GM21717 (cell line): Measurements from ENCODE around the gene CLDN20.

Experiments
- ATAC-seq: cut with Tn5 transposase; IDR thresholded peaks from one replicate; pipeline ENCODE4 v1.9.1; 2021; ENCODE audit warnings: mild to moderate bottlenecking, moderate library complexity; ENCODE audit not compliant: unreplicated experiment

Gene CLDN20

DNA sequence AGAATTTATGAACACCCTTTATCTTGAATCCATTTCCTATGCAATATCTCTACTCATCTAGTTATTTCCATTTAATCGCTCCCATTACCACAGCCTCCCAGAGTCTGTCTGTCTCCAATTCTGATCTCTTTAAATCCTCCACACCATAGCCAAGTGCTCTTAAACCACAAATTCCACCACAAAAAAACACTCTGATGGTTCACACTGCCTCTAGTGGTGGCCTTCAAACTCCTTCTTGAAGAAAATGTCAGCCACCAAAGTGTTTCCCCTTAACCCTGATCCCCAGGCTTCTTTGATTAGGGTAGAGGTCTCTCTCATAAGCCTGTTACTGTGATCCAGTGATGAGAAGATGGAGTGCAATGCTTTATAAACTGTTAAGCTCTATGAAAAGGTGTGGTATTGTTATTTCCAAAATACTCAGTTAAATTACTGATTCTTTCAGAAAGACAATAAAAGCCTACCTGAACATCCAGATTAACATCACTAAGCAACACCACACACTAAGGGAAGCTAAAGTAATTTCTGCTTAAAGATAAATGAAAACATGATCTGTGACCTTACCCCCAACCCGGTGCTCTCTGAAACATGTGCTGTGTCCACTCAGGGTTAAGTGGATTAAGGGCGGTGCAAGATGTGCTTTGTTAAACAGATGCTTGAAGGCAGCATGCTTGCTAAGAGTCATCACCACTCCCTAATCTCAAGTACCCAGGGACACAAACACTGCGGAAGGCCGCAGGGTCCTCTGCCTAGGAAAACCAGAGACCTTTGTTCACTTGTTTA, 4.5 kb downstream of the CLDN20 start:
- peak; percentile 63 for ATAC-seq

DNA sequence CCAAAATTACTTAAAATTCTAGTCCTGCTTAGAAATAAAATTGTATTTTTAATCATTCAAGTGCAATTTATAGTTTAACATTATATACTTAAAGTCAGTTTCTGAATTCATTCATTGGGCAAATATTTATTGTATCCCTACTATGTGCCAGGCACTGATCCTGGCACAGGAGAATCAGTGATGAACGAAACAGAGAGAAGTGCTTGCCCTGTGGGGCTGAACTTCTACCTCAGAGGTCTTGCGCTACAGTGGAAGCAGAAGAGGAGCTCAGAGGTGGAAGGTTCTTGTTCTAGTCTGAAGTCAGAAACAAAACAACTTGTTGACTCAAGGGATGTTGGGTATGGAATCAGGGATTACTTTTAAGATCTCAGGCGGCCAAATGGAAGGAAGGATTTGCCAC, 6.0 kb downstream of the CLDN20 start:
- ATAC-seq: no peak

DNA sequence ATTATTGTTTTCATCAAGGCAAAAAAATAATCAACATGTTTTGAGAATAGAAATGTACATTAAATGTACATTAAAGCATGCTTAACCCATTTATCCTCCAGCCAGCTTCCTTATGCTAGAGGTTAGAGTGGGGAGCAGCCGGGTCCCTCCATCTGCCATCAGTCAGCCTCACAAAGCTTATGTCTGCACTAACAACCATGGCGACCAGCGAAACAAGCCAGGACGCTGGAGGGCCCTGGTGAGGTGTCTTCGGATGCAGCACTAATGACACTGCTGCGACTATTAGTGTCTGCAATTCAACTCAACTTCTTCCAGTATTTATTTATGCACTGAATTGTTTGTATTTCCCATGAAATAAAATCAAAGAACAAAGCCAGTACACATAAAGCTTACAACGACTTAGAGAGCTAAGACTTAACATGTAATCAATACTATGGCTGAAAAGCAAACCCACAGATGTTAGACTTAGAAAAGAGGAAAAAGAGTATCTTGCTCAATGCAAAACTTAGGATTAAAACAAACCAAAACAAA, 6.8 kb downstream of the CLDN20 start:
- no peak for ATAC-seq

DNA sequence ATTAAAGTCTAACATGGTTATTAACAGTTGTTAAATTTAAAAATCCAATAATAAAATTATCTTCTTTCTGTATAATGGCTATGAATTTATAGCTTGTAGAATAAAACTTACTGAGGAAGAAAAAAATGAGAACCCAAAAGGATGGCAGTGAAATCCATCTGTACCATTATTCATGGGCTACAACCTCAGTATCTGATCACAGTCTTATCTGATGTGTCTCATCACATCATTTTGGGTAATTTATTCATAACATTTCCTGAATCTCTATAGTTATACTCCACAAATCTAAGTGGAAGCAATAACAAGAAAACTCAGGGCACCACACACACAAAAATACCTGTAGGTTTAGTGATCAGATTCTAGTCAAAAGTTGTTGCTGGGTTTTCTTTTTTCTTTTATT, 7.3 kb downstream of the CLDN20 start:
- ATAC-seq: no peak

DNA sequence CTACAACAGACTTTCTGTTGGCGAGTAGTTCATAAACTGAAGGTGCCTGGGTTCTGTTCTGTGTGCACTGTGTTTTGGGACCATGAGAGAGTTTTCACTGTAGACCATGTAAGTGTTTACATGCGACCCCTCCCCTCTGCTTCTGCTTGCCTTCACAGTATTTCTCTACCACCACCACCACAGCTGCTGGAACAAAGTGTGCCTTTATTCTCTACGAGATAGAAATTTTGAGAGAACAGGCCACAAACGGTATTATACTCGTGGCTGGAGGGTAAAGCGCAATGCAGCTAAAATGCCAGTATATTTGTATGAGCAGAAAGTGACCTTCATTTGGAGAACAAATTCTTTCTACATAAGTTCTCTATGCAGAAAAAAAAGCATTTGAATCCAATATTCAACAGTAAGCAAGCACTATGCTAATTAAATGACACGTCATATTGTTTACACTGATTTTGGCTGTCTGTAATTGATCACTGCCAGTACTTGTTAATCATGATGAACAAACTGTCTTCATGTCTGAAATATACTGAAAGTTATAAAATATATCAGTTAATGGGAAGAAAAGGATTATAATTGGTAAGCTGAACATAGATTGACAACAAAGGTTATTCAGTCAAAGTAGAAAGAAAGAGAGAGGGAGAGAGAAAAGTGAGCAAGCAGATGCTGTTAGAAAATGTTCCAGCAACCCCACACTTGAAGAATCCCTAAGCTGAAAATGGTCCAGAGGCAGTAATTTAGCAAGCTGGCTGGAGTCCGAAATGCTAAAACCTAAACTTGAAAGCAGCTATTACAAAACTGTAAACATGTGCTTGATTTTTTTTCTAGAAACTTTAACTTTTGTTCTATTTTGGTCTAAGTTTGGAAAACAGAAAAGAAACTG, 8.8 kb downstream of the CLDN20 start:
- ATAC-seq: no peak

DNA sequence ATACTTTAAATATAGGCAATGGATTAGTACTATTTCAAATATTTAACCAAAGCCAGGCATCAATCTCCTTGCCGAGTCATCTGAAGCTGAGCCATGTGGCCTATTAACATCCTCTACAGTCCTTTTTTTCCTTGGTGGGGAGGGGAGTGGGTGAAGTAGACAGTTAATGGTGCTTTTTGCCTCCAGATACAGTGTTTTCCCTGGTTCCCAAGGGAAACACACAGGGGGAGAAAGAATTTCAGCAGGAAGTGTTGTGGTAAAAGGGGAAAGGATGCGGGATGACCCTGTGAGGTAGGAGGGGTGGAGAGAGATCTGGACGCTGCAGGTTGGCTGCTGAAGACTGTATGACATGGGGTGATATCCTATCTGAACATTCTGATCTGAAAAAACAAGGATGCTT, 9.6 kb downstream of the CLDN20 start:
- ATAC-seq: no peak

DNA sequence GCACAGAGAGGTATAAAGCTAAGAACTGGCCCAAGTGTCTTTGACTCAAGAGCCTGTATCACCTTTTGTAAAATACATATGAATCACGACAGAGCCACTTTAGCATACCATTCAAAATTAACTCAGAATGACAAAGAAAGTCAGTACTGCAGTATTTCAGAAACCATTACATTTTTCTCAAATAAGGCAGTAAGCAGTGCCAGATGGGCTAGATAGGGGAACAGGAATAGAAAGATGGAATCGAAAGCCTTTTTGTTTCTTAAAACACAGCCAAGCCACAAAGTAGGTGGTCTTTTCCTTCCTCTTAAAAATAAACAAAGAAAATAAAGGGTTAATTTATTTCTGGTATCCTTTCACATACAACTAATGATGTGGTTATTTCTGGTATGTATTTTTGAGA, 10.3 kb downstream of the CLDN20 start:
- no peak for ATAC-seq

DNA sequence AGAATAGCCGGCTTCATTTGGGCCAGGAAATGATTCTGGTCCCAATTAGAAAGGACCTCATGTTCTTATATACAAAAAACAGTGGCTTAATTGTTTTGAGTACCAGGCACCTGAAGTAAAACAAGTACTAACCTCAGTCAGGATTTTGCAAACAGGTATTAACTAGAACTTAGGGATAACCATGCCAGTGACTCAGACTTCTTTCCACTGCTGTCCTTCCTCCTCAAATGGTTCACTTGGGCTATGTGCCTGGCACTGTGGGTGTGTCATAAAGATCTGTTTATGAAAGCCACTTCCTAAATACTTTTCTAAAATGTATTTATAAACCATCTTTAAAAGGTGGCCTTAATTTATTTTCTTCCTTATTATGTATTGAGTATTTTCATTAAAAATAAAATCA, 10.7 kb downstream of the CLDN20 start:
- no peak for ATAC-seq

DNA sequence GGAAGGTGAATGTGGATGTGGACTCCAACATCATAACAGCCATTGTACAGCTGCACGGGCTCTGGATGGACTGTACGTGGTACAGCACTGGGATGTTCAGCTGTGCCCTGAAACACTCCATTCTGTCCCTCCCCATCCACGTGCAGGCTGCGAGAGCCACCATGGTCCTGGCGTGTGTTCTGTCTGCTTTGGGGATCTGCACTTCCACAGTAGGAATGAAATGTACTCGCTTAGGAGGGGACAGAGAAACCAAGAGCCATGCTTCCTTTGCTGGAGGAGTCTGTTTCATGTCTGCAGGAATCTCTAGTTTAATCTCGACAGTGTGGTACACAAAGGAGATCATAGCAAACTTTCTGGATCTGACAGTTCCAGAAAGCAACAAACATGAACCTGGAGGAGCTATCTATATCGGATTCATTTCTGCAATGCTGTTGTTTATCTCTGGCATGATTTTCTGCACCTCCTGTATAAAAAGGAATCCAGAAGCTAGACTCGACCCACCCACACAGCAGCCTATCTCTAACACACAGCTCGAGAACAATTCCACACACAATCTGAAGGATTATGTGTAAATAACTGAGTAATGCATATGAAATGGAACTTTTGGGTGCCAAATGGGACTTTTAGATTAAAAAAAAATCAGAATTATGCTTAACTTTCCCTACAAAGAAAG, 12.1 kb downstream of the CLDN20 start:
- ATAC-seq: no peak

DNA sequence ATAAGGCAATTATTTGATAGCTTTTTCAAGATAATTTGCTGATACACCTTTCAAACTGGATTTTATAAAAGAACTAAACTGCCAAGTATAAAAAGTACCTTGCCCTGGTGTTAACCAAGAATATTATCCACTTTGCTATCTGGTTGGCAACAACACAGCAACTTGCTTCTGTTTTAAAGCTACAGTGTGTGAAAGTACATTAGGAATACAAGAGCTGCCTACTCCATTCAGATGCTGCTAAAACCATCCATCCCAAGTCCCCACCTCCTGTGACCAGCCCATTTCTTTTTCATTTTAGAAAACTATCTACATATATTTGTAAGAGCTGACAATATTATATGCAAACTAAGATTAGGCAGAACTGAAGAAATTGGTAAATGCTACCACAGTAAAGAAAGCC, 12.8 kb downstream of the CLDN20 start:
- ATAC-seq: no peak

DNA sequence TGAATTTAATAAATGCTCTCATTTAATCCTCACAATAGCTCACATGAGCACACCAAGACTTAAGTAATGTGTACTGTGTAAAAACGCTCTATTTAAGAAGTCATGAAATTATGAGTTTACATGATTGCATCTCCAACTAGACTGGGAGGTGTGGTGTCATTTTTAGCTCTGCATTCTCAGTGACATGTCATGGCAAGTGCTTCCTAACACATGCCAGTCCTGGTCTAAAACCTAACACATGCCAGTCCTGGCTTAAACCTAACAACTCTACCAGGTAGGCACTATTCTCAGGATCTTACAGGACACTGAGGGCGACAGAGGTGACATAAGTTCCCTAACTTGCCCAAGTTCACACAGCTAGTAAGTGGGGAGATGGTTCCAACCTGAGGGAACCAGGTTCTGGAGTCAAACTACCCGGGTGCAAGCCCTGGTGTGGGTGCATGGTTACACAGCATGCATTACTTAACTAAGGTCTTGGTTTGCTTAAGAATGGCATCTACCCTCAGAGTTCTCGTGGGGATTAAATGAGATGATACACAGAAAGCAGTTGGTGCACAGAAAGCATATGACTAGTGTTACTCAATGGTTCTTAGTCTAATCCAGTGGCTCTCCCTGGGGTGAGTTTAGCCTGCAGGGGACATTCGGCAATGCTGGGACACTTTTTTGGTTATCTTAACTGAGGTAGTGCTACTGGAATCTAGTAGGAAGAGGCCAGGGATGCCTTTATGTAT, 14.7 kb downstream of the CLDN20 start:
- ATAC-seq: no peak

DNA sequence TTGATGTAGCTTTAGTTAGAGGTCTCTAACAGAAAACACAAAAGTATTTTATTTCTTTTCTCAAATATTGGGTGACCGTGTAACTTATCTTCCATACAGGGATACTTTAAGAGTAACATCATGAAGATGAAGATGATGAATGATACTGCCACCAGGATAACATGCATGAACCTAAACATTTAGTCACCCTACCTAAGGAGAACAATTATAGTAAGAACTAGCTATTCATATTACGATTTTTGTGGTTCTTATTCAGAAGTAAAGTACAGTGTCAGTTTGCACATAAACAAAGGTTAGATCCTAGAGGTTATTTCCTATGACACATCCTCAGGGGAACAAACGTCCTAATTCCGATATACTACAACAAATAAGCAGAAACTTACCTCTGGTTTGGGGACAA, 21.0 kb downstream of the CLDN20 start:
- ATAC-seq: no peak

DNA sequence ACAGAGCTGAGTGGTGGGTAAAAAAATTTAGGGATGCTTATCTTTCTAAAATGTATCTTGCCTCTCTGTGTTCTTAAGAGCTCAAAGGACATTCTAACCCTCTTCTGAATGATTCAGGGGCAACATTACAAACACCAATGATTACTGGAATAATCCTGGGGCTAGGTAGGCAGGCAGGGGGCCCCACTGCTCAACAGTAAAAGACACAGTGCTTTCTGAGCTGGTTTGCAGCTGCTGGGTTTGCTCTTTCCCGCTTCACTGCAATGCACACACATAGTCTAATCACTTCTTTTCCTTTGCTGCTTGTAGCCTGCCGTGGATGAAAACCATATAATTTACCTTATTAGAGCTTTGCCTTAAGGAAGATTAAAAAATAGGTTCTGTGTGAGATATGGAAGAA, 23.9 kb downstream of the CLDN20 start:
- ATAC-seq: no peak

DNA sequence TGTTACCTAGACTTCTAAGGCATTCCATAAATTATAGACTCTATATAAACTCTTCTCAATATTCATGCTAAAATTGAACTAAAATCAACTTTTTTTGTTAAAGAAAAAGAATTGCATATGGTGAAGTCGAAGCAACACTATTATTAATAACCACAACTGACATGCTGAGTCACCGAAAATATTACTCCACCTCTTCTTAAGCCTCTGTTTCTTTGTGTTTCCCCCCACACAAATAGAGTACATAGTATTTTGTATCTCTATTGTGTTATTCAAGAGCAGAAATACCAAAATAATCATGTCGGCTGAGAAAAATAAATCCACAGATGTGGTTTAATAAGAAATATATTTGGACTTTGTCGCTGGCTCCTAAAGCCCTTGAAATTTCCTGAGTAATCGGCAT, 26.7 kb downstream of the CLDN20 start:
- ATAC-seq: no peak

DNA sequence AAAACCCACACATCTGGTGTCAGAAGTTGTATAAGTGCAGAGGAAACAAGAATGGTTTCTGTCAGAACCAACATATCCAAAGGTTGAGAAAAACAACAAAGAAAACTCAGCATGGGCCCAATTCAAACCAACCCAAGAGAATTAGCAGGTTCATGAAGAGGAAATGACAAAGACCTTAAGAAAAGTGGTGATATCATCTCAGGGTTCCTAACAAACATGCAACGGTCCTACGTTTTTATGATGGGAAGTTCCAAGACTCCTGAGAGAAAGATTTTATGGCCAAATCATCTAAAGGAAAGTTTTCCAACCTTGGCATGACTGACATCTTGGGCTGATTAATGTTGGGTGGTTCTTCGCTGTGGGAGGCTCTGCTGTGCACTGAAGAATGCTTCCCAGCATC, 27.5 kb downstream of the CLDN20 start:
- ATAC-seq: no peak

DNA sequence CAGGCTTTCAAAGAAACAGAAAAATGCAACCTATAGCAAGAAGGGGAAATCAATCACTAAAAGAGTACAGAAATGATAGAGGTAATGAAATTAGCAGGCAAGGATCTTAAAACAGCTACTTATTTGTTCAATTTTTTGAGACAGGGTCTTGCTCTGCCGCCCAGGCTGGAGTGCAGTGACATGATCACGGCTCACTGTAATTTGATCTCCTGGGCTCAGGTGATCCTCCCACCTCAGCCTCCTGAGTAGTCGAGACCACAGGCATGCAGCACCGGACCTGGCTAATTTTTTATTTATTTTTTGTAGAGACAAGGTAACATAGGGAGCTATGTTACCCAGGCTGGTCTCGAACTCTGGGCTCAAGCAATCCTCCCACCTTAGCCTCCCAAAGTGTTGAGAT, 28.9 kb downstream of the CLDN20 start:
- no peak for ATAC-seq

DNA sequence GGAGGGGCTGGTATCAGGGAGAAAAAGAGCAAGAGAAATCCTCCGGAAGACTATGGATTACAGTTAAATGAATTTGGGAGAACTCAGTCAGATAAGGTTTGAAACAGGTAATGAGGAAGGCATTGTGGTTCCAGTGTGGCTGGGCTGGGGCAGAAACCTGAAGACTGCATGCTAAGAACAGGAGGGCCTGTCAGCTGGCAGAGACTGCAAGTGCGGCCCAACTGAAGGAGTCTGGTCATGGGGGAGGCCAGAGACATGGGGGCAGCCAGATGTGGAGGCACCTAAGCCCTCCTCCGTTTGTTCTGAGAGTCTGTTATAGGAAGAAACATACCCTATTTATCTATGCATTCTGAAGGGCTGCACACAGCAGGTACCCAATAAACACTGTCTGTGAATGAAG, 33.9 kb downstream of the CLDN20 start:
- ATAC-seq: no peak

DNA sequence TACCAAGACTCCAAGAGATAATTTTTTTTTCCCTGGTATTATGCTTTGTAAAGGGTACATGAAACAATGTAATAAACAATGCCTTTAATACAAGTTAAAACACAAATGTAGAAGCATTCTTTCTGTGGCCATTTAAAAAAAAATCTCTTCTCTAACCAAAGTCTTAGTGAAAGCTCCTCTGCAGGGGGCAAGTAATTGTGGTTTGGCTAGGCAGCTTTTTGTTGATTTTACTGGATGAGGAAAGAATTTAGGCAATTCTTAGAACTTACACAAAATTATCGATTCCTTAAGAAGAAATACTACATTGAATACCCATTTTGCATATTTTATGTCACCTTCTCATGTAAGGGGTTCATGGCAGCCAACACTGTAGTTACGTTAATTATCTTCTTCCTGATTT, 38.1 kb downstream of the CLDN20 start:
- ATAC-seq: no peak

DNA sequence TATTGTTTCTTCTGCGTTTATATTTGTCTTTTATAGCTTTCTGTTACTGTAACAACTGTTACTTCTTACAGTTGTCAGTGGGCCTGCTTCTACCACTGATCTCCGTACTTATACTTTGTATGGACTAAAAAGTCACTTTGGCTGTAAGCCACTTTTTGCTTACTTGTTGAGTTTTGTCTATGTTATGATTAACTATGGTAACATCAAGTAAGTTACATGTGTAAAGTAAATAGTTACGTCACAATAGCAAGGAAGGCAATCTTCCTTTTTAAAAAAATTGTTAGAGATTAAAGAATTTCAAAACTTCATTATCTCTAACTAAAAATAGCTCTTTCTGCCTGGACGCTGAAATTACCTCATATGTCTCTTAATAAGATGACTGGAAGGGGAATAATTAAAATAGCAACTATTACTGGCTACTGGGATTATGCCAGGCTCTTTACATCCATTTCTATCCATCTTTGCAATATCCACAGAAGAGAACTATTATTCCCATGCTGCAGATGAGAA, 39.6 kb downstream of the CLDN20 start:
- ATAC-seq: no peak

DNA sequence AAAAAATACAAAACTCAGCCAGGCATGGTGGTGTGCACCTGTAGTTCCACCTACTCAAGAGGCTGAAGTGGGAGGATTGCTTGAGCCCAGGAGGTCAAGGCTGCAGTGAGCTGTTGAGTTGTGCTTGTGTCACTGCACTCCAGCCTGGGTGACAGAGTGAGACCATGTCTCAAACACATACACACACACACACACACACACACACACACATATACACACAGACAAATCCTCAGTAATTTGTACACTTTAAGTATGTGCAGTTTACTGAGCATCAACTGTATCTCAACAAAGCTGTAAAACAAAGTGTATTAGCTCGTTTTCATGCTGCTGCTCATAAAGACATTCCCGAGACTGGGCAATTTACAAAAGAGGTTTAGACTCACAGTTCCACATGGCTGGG, 43.1 kb downstream of the CLDN20 start:
- ATAC-seq: no peak

DNA sequence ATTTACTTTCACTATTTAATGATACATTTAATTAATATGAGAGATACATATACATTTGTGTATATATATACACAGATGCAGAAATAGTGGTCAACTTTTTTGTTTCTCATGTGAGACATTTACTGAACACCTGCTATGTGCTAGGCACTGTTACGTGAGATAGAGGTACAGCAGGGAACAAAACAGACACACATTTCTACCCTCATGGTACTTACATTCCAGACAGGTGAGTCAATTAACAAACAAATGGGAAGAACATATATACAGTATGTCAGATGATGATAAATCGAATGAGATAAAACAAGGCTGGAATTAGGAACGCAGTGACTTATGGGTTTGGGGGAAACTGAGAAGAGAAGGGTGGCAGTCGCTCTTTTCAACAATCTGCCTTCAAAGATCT, 45.3 kb downstream of the CLDN20 start:
- ATAC-seq: no peak
